Gastrocnemius medialis (tissue), 4 donors: Measurements from ENCODE around the gene C10orf90. TPM values are rescaled to one million over a fixed set of nuclear protein-coding genes. Genes with fewer than 3 reads are reported as not detected.

Source experiments
- ATAC-seq, 2 donors: fragments of 150-250 bp; one replicate each; pipeline ENCODE4 v1.9.1; 2016
- DNase-seq, 2 donors: peaks; one replicate each; pipeline ENCODE4 v3.0.0-alpha.2; 2019
- H3K27ac ChIP-seq, 4 donors: fragments of 200-600 bp; sonication (generic); 1 replicate in 1 of 4; 2 replicates in 3 of 4; pipeline ENCODE4 v1.5.1; 2016 to 2018; ENCODE audit warnings: mild to moderate bottlenecking in 2 of 4, moderate library complexity in 1 of 4
- H3K27me3 ChIP-seq, 3 donors: fragments of 200-600 bp; sonication (generic) in 2 of 3; 1 replicate in 1 of 3; 2 replicates in 2 of 3; pipeline versions ENCODE4 v1.5.1 to v1.6.0; 2016 to 2019; ENCODE audit warnings: mild to moderate bottlenecking in 1 of 3, moderate library complexity in 1 of 3
- H3K36me3 ChIP-seq, 2 donors: fragments of 200-600 bp; sonication (generic) in 1 of 2; one replicate each; pipeline ENCODE4 v1.5.1; 2017 to 2018
- H3K4me1 ChIP-seq, 2 donors: fragments of 200-600 bp; sonication (generic) in 1 of 2; one replicate each; pipeline ENCODE4 v1.5.1; 2016 to 2017; ENCODE audit warnings: mild to moderate bottlenecking in 2 of 2
- H3K4me3 ChIP-seq, 4 donors: fragments of 200-600 bp; sonication (generic) in 3 of 4; 1 replicate in 1 of 4; 2 replicates in 3 of 4; pipeline ENCODE4 v1.5.1; 2016 to 2019; ENCODE audit warnings: mild to moderate bottlenecking in 2 of 4
- H3K9me3 ChIP-seq, 3 donors: fragments of 200-600 bp; sonication (generic) in 2 of 3; 1 replicate in 1 of 3; 2 replicates in 2 of 3; pipeline ENCODE4 v1.5.1; 2016 to 2019
- CTCF ChIP-seq, 5 experiments: fragments of 450-650 bp in 3 of 5; fragments of 200-600 bp in 2 of 5; sonication (generic) in 2 of 5; IDR thresholded peaks in 4 of 5; conservative IDR thresholded peaks in 1 of 5; 1 replicate in 4 of 5; 2 replicates in 1 of 5; pipeline ENCODE4 v1.5.1; 2016 to 2019; ENCODE audit warnings: antibody characterized with exemption in 5 of 5, mild to moderate bottlenecking in 3 of 5, moderate library complexity in 3 of 5
- POLR2A ChIP-seq, 2 donors: fragments of 450-650 bp; IDR thresholded peaks; one replicate each; pipeline ENCODE4 v1.6.1; 2017; ENCODE audit warnings: antibody characterized with exemption in 2 of 2, mild to moderate bottlenecking in 2 of 2, moderate library complexity in 2 of 2
- in situ Hi-C, 4 donors: fragments of 200-750 bp; cut with MboI; loops; one replicate each; pipeline versions ENCODE4 v1.15.0 to v1.8.0; 2017; ENCODE audit warnings: low sequenced_read_pairs in 4 of 4
- intact Hi-C: fragments of 100-400 bp; cut with DNase I; formaldehyde crosslinking; loops from one replicate; pipeline ENCODE4 v1.15.1; 2023; ENCODE audit warnings: low total_unique reads
- total RNA-seq, 4 donors: library from RNA; depleted of rRNA; stranded (reverse); fragments of >200 nt; gene quantifications; one replicate each; pipeline versions ENCODE4 v1.1.0 to v1.2.3, GENCODE V29; 2016

C10orf90 gene
- total RNA-seq, 4 donors from 2014 or later: not detected

GRCh38 chr10:126527645-126528314 is 142.7 kb downstream of the C10orf90 start:
- DNase-seq (no peak), ATAC-seq (no peak)
- H3K27ac ChIP-seq: no peak overlapping the region
- H3K27me3 ChIP-seq: no peaks in the 10 kb centered on the region
- no peaks in the 10 kb centered on the region for H3K4me1 ChIP-seq
- H3K9me3 ChIP-seq: no peaks in the 10 kb centered on the region
- in situ Hi-C loops: no loop called here
- H3K36me3 ChIP-seq: no peaks in the 10 kb centered on the region
- no peak overlapping the region for H3K4me3 ChIP-seq
- TF ChIP-seq POLR2A (IDR thresholded peaks at IDR 0.05) (no peak), CTCF (IDR thresholded peaks at IDR 0.05 in 4 of 5, conservative IDR thresholded peaks at IDR 0.05 in 1 of 5) (no peak)
- intact Hi-C loops: no loop called here

GRCh38 chr10:126525326-126525725 is 145.2 kb downstream of the C10orf90 start:
- H3K9me3 ChIP-seq: no peaks in the 10 kb centered on the region
- H3K27ac ChIP-seq: no peak overlapping the region
- no peak for ATAC-seq
- H3K27me3 ChIP-seq: no peaks in the 10 kb centered on the region
- H3K4me3 ChIP-seq: no peak overlapping the region
- no peaks in the 10 kb centered on the region for H3K36me3 ChIP-seq
- DNase-seq: no peak
- H3K4me1 ChIP-seq: no peaks in the 10 kb centered on the region
- in situ Hi-C loops: no loop called here
- intact Hi-C loops: no loop called here
- TF ChIP-seq POLR2A (IDR thresholded peaks at IDR 0.05) (no peak), CTCF (IDR thresholded peaks at IDR 0.05 in 4 of 5, conservative IDR thresholded peaks at IDR 0.05 in 1 of 5) (no peak)

GRCh38 chr10:126524526-126524925 is 146.0 kb downstream of the C10orf90 start:
- TF ChIP-seq POLR2A (IDR thresholded peaks at IDR 0.05) (no peak), CTCF (IDR thresholded peaks at IDR 0.05 in 4 of 5, conservative IDR thresholded peaks at IDR 0.05 in 1 of 5) (no peak)
- H3K9me3 ChIP-seq: no peaks in the 10 kb centered on the region
- no peak overlapping the region for H3K4me3 ChIP-seq
- H3K36me3 ChIP-seq: no peaks in the 10 kb centered on the region
- H3K4me1 ChIP-seq: no peaks in the 10 kb centered on the region
- H3K27me3 ChIP-seq: no peaks in the 10 kb centered on the region
- no peak overlapping the region for H3K27ac ChIP-seq
- intact Hi-C loops (no loop called here), in situ Hi-C loops (loop anchor here in 2 of 4 donors (25.0 kb wide), 1 partner anchor 537 kb away; no protein-coding TSS in a partner anchor)
- ATAC-seq: no peak
- DNase-seq: no peak

GRCh38 chr10:126523071-126523470 is 147.4 kb downstream of the C10orf90 start:
- ATAC-seq (no peak), DNase-seq (no peak)
- no peaks in the 10 kb centered on the region for H3K9me3 ChIP-seq
- intact Hi-C loops: no loop called here
- in situ Hi-C loops: loop anchor here in 2 of 4 donors (25.0 kb wide), 1 partner anchor 536 kb away; no protein-coding TSS in a partner anchor
- no peak overlapping the region for H3K4me3 ChIP-seq
- no peaks in the 10 kb centered on the region for H3K27me3 ChIP-seq
- TF ChIP-seq CTCF (IDR thresholded peaks at IDR 0.05 in 4 of 5, conservative IDR thresholded peaks at IDR 0.05 in 1 of 5) (no peak), POLR2A (IDR thresholded peaks at IDR 0.05) (no peak)
- H3K27ac ChIP-seq: no peak overlapping the region
- H3K36me3 ChIP-seq: no peaks in the 10 kb centered on the region
- H3K4me1 ChIP-seq: no peaks in the 10 kb centered on the region
